HEK293 (cell line): ENCODE measurements around the gene KAT7.

Experiments
- CTCF ChIA-PET: fragments of 350-600 bp; formaldehyde crosslinking; extraction: SDS; loops from one replicate; lab custom pipeline; 2021; ENCODE audit warnings: antibody characterized with exemption; lab: Yijun Ruan, JAX
- POLR2A ChIA-PET: fragments of 300-600 bp; formaldehyde crosslinking; extraction: SDS; loops from one replicate; lab custom pipeline; 2020; ENCODE audit warnings: antibody characterized with exemption, inconsistent platforms; lab: Yijun Ruan, JAX
- H3K27ac ChIP-seq: fragments of 200-500 bp; sonication (Bioruptor generic); 2 replicates; pipeline ENCODE4 v1.5.1; 2014; ENCODE audit warnings: low read depth, low read length, control low read depth, inconsistent platforms; ENCODE audit errors: extremely low read depth
- H3K36me3 ChIP-seq, 2 experiments: fragments of 200-500 bp in 1 of 2; sonication (Bioruptor generic) in 1 of 2; 1 replicate in 1 of 2; 2 replicates in 1 of 2; pipeline ENCODE4 v1.5.1; 2014 to 2017; ENCODE audit warnings: inconsistent platforms in 2 of 2, low read length in 2 of 2; ENCODE audit not compliant: control insufficient read depth in 2 of 2, insufficient read depth in 1 of 2
- H3K4me1 ChIP-seq: fragments of 200-500 bp; sonication (Bioruptor generic); 2 replicates; pipeline ENCODE4 v1.5.1; 2014; ENCODE audit warnings: mild to moderate bottlenecking, low read length, inconsistent platforms; ENCODE audit not compliant: control insufficient read depth, insufficient read depth
- H3K4me3 ChIP-seq: 2 replicates; pipeline ENCODE4 v1.5.1; 2011; ENCODE audit warnings: low read depth, mild to moderate bottlenecking, control low read depth, low read length, moderate library complexity
- H3K9me3 ChIP-seq: fragments of 200-500 bp; sonication (Bioruptor generic); 2 replicates; pipeline ENCODE4 v1.5.1; 2014; ENCODE audit warnings: low read depth, low read length, inconsistent platforms; ENCODE audit not compliant: control insufficient read depth, insufficient read depth
- GLI2 ChIP-seq: fragments of 450-650 bp; formaldehyde crosslinking; IDR thresholded peaks from 2 replicates; pipeline ENCODE4; 2017; ENCODE audit warnings: missing biosample characterization, missing genetic modification characterization, low read depth, borderline replicate concordance
- KLF16 ChIP-seq: fragments of 450-650 bp; formaldehyde crosslinking; IDR thresholded peaks from 2 replicates; pipeline ENCODE4 v1.5.1; 2017; ENCODE audit warnings: missing biosample characterization, missing genetic modification characterization
- MYNN ChIP-seq: fragments of 450-650 bp; formaldehyde crosslinking; IDR thresholded peaks from 2 replicates; pipeline ENCODE4 v1.5.1; 2016; ENCODE audit warnings: missing biosample characterization, missing genetic modification characterization, borderline replicate concordance
- OSR2 ChIP-seq: fragments of 450-650 bp; formaldehyde crosslinking; IDR thresholded peaks from 2 replicates; pipeline ENCODE4 v1.5.1; 2016; ENCODE audit warnings: missing biosample characterization, missing genetic modification characterization
- SCRT1 ChIP-seq: fragments of 450-650 bp; formaldehyde crosslinking; IDR thresholded peaks from 2 replicates; pipeline ENCODE4 v1.5.1; 2016; ENCODE audit warnings: missing biosample characterization, missing genetic modification characterization, borderline replicate concordance
- YY1 ChIP-seq: fragments of 450-650 bp; formaldehyde crosslinking; IDR thresholded peaks from 2 replicates; pipeline ENCODE4 v1.5.1; 2018; ENCODE audit warnings: missing biosample characterization, missing genetic modification characterization
- ZNF114 ChIP-seq: fragments of 450-650 bp; formaldehyde crosslinking; IDR thresholded peaks from 2 replicates; pipeline ENCODE4 v1.5.0; 2017; ENCODE audit warnings: missing biosample characterization, missing genetic modification characterization
- ZNF211 ChIP-seq: fragments of 450-650 bp; formaldehyde crosslinking; IDR thresholded peaks from 2 replicates; pipeline ENCODE4 v1.5.1; 2016; ENCODE audit warnings: low read depth, missing biosample characterization, missing genetic modification characterization
- ZNF48 ChIP-seq: fragments of 450-650 bp; formaldehyde crosslinking; IDR thresholded peaks from 2 replicates; pipeline ENCODE4 v1.5.1; 2016; ENCODE audit warnings: missing biosample characterization, missing genetic modification characterization
- ZNF76 ChIP-seq: fragments of 450-650 bp; formaldehyde crosslinking; IDR thresholded peaks from 2 replicates; pipeline ENCODE4; 2016; ENCODE audit warnings: low read depth, missing biosample characterization, missing genetic modification characterization, borderline replicate concordance
- ZNF777 ChIP-seq: fragments of 450-650 bp; formaldehyde crosslinking; IDR thresholded peaks from 2 replicates; pipeline ENCODE4 v1.5.1; 2017; ENCODE audit warnings: missing biosample characterization, missing genetic modification characterization, borderline replicate concordance
- TF ChIP-seq, protein P1 (sequence below): fragments of 450-650 bp; formaldehyde crosslinking; IDR thresholded peaks from 2 replicates; pipeline ENCODE4 v1.5.1; 2016; ENCODE audit warnings: missing biosample characterization, missing genetic modification characterization
- TF ChIP-seq, protein P2 (sequence below): fragments of 450-650 bp; formaldehyde crosslinking; IDR thresholded peaks from 2 replicates; pipeline ENCODE4 v1.5.1; 2016; ENCODE audit warnings: missing biosample characterization, missing genetic modification characterization, borderline replicate concordance
- TF ChIP-seq, protein P3 (sequence below): fragments of 450-650 bp; formaldehyde crosslinking; IDR thresholded peaks from 2 replicates; pipeline ENCODE4 v1.5.1; 2016; ENCODE audit warnings: missing biosample characterization, missing genetic modification characterization
- TF ChIP-seq, protein P4 (sequence below): fragments of 450-650 bp; formaldehyde crosslinking; IDR thresholded peaks from 2 replicates; pipeline ENCODE4 v1.5.1; 2017; ENCODE audit warnings: missing biosample characterization, missing genetic modification characterization
- TF ChIP-seq, protein P5 (sequence below): sonication (generic); formaldehyde crosslinking; IDR thresholded peaks from 2 replicates; pipeline ENCODE4 v1.8.1; 2022; ENCODE audit warnings: mild to moderate bottlenecking, moderate library complexity, missing genetic modification reagents
- TF ChIP-seq, protein P6 (sequence below): fragments of 450-650 bp; formaldehyde crosslinking; IDR thresholded peaks from 2 replicates; pipeline ENCODE4 v1.5.1; 2016; ENCODE audit warnings: missing biosample characterization, missing genetic modification characterization

KAT7 gene

DNA sequence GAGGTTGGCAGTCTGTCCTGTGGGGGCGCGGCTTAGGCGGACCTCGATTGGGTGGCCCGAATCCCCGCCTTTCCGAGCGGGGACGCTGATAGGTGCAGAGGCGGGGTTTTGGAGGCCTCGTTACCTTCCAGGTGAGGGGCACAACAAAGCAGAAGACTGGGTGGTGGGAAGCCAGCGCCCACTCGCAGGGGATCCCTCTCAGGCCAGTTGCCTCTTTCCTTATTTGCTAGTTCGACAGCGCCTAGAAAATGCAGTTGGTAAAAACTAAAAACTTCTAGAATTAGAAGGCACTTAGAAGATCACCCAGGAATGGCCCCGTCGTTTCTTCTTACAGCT, 730 bp downstream of the KAT7 start (continued):
- TF ChIP-seq, protein P1, sequence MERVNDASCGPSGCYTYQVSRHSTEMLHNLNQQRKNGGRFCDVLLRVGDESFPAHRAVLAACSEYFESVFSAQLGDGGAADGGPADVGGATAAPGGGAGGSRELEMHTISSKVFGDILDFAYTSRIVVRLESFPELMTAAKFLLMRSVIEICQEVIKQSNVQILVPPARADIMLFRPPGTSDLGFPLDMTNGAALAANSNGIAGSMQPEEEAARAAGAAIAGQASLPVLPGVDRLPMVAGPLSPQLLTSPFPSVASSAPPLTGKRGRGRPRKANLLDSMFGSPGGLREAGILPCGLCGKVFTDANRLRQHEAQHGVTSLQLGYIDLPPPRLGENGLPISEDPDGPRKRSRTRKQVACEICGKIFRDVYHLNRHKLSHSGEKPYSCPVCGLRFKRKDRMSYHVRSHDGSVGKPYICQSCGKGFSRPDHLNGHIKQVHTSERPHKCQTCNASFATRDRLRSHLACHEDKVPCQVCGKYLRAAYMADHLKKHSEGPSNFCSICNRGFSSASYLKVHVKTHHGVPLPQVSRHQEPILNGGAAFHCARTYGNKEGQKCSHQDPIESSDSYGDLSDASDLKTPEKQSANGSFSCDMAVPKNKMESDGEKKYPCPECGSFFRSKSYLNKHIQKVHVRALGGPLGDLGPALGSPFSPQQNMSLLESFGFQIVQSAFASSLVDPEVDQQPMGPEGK (tag by site-specific recombination) = no peak
- TF ChIP-seq, protein P2, sequence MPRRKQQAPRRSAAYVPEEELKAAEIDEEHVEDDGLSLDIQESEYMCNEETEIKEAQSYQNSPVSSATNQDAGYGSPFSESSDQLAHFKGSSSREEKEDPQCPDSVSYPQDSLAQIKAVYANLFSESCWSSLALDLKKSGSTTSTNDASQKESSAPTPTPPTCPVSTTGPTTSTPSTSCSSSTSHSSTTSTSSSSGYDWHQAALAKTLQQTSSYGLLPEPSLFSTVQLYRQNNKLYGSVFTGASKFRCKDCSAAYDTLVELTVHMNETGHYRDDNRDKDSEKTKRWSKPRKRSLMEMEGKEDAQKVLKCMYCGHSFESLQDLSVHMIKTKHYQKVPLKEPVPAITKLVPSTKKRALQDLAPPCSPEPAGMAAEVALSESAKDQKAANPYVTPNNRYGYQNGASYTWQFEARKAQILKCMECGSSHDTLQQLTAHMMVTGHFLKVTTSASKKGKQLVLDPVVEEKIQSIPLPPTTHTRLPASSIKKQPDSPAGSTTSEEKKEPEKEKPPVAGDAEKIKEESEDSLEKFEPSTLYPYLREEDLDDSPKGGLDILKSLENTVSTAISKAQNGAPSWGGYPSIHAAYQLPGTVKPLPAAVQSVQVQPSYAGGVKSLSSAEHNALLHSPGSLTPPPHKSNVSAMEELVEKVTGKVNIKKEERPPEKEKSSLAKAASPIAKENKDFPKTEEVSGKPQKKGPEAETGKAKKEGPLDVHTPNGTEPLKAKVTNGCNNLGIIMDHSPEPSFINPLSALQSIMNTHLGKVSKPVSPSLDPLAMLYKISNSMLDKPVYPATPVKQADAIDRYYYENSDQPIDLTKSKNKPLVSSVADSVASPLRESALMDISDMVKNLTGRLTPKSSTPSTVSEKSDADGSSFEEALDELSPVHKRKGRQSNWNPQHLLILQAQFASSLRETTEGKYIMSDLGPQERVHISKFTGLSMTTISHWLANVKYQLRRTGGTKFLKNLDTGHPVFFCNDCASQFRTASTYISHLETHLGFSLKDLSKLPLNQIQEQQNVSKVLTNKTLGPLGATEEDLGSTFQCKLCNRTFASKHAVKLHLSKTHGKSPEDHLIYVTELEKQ = no peak
- TF ChIP-seq, protein P3, sequence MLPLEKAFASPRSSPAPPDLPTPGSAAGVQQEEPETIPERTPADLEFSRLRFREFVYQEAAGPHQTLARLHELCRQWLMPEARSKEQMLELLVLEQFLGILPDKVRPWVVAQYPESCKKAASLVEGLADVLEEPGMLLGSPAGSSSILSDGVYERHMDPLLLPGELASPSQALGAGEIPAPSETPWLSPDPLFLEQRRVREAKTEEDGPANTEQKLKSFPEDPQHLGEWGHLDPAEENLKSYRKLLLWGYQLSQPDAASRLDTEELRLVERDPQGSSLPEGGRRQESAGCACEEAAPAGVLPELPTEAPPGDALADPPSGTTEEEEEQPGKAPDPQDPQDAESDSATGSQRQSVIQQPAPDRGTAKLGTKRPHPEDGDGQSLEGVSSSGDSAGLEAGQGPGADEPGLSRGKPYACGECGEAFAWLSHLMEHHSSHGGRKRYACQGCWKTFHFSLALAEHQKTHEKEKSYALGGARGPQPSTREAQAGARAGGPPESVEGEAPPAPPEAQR (tag by site-specific recombination) = no peak

DNA sequence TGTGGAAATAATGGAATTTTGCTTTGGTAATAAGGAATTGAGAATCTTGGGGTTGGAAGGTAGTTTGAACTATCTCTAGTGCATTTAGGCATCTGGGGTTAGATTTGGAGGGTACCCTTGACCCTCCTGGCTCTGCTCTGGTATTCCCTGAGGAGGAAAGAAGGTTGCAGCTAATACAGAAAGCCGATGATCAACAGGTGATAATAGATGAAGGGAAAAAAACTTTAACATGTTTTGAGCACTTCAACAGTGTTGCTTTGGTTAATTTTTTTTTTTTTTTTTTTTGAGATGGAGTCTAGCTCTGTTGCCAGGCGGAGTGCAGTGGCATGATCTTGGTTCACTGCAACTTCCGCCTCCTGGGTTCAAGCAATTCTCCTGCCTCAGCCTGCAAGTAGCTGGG, 4.8 kb downstream of the KAT7 start:
- Histone ChIP-seq H3K9me3 (no peaks in the 10 kb centered on the region), H3K4me1 (peaks cover 3% of the 10 kb centered on the region; the same call in 1 of the 2 replicates), H3K36me3 (peaks cover 61 to 81% of the 10 kb centered on the region in 2 experiments), H3K27ac (no peak overlapping the region), H3K4me3 (no peak overlapping the region)
- ChIA-PET CTCF (interaction anchor here (0.5 to 1.7 kb wide), 4 partner anchors 11 to 321 kb away, joined by 3 to 5 read pairs (median 3); no protein-coding TSS in a partner anchor), POLR2A (interaction anchor here (1.5 kb wide), 1 partner anchor 29 kb away, joined by 3 read pairs; the partner anchor contains the start of gene FAM117A)
- TF ChIP-seq SCRT1 (peak; percentile 63; the same call in 1 of the 2 replicates), YY1 (tag by site-specific recombination) (no peak), ZNF114 (tag by site-specific recombination) (no peak), MYNN (tag by site-specific recombination) (no peak), ZNF211 (tag by site-specific recombination) (no peak), ZNF48 (tag by site-specific recombination) (no peak), GLI2 (tag by site-specific recombination) (no peak), ZNF76 (tag by site-specific recombination) (no peak), ZNF777 (tag by site-specific recombination) (no peak), KLF16 (no peak), OSR2 (tag by site-specific recombination) (no peak)
- TF ChIP-seq, protein P4, sequence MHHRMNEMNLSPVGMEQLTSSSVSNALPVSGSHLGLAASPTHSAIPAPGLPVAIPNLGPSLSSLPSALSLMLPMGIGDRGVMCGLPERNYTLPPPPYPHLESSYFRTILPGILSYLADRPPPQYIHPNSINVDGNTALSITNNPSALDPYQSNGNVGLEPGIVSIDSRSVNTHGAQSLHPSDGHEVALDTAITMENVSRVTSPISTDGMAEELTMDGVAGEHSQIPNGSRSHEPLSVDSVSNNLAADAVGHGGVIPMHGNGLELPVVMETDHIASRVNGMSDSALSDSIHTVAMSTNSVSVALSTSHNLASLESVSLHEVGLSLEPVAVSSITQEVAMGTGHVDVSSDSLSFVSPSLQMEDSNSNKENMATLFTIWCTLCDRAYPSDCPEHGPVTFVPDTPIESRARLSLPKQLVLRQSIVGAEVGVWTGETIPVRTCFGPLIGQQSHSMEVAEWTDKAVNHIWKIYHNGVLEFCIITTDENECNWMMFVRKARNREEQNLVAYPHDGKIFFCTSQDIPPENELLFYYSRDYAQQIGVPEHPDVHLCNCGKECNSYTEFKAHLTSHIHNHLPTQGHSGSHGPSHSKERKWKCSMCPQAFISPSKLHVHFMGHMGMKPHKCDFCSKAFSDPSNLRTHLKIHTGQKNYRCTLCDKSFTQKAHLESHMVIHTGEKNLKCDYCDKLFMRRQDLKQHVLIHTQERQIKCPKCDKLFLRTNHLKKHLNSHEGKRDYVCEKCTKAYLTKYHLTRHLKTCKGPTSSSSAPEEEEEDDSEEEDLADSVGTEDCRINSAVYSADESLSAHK (tag by site-specific recombination) = no peak
- TF ChIP-seq, protein P5, sequence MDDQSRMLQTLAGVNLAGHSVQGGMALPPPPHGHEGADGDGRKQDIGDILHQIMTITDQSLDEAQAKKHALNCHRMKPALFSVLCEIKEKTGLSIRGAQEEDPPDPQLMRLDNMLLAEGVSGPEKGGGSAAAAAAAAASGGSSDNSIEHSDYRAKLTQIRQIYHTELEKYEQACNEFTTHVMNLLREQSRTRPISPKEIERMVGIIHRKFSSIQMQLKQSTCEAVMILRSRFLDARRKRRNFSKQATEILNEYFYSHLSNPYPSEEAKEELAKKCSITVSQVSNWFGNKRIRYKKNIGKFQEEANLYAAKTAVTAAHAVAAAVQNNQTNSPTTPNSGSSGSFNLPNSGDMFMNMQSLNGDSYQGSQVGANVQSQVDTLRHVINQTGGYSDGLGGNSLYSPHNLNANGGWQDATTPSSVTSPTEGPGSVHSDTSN (CRISPR knock-in tag) = no peak
- TF ChIP-seq, protein P3 (tag by site-specific recombination) = no peak
- TF ChIP-seq, protein P2 = no peak
- TF ChIP-seq, protein P6, sequence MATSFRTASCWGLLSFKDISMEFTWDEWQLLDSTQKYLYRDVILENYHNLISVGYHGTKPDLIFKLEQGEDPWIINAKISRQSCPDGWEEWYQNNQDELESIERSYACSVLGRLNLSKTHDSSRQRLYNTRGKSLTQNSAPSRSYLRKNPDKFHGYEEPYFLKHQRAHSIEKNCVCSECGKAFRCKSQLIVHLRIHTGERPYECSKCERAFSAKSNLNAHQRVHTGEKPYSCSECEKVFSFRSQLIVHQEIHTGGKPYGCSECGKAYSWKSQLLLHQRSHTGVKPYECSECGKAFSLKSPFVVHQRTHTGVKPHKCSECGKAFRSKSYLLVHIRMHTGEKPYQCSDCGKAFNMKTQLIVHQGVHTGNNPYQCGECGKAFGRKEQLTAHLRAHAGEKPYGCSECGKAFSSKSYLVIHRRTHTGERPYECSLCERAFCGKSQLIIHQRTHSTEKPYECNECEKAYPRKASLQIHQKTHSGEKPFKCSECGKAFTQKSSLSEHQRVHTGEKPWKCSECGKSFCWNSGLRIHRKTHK (tag by site-specific recombination) = no peak
